Epithelial cell of proximal tubule (primary cell): Measurements from ENCODE around the gene BTNL3. TPM values are rescaled to one million over a fixed set of nuclear protein-coding genes. Genes with fewer than 3 reads are reported as not detected.

Source experiments
- DNase-seq: peaks from one replicate; pipeline ENCODE4 v3.0.0-alpha.2; 2011; ENCODE audit warnings: low read depth
- H3K4me3 ChIP-seq: 2 replicates; pipeline ENCODE4 v1.5.1; 2011; ENCODE audit warnings: low read depth, mild to moderate bottlenecking, low read length
- total RNA-seq: library from RNA; depleted of rRNA; stranded (reverse); fragments of >200 nt; gene quantifications from 2 replicates; pipeline ENCODE4 v1.2.3, GENCODE V29; 2015
- TF ChIP-seq, protein P1 (sequence below): conservative IDR thresholded peaks from 2 replicates; pipeline ENCODE4 v1.5.1; 2012; ENCODE audit warnings: low read depth, mild to moderate bottlenecking, low read length

Gene BTNL3
- total RNA-seq, 1 donor from 2014 or later: not detected

- TF ChIP-seq, protein P1, sequence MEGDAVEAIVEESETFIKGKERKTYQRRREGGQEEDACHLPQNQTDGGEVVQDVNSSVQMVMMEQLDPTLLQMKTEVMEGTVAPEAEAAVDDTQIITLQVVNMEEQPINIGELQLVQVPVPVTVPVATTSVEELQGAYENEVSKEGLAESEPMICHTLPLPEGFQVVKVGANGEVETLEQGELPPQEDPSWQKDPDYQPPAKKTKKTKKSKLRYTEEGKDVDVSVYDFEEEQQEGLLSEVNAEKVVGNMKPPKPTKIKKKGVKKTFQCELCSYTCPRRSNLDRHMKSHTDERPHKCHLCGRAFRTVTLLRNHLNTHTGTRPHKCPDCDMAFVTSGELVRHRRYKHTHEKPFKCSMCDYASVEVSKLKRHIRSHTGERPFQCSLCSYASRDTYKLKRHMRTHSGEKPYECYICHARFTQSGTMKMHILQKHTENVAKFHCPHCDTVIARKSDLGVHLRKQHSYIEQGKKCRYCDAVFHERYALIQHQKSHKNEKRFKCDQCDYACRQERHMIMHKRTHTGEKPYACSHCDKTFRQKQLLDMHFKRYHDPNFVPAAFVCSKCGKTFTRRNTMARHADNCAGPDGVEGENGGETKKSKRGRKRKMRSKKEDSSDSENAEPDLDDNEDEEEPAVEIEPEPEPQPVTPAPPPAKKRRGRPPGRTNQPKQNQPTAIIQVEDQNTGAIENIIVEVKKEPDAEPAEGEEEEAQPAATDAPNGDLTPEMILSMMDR: no peak
- no peak for DNase-seq
- H3K4me3 ChIP-seq: no peak overlapping the region
Observed at GRCh38 chr5:180974612-180975315, 13.9 kb upstream of the BTNL3 start.

- no peak overlapping the region for H3K4me3 ChIP-seq
- TF ChIP-seq, protein P1: no peak
- no peak for DNase-seq
Observed at GRCh38 chr5:180975338-180975737, 13.3 kb upstream of the BTNL3 start.

DNA sequence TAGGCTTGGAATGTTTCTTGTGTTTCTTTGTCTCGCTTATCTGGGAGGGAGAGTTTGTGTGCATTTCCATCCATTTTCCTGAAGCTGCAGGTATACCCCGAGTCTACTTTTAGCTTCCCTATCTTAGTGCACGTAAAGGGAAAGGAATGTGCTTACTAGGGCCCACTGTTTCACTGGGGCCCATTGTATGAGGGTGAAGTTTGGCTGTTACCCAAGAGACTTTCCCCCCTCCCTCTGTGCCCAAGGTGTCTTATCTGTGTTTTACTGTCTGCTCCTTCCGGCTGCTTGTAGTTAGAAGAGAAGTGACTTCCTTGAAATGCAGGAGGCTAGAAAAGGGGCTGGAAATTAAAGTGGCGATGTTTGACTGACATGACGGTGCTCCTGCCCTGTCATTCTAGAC is 12.1 kb upstream of the BTNL3 start:
- no peak for DNase-seq
- TF ChIP-seq, protein P1: no peak
- H3K4me3 ChIP-seq: no peak overlapping the region

DNA sequence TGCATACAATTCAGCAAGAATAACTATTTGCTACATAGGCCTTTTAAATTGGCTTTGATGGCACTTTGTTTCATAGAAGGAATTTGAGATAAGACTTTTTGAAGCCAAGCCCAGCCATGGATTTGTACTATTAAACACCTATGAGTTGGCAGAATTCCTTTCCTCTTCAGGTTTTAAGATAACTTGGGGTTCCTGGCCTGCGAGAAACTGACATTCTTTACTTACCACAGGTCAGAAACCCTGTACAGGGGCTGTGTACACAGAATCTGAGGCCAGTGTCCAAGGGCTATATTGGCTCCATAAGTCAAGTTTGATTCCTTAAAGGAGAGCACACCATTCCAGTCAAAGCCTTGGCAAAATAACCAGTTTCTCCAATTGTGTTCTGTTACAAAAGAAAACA is 10.8 kb upstream of the BTNL3 start:
- H3K4me3 ChIP-seq: no peak overlapping the region
- DNase-seq: no peak
- TF ChIP-seq, protein P1: no peak

- DNase-seq: no peak
- TF ChIP-seq, protein P1: no peak
- no peak overlapping the region for H3K4me3 ChIP-seq
Observed at GRCh38 chr5:180982008-180982741, 6.5 kb upstream of the BTNL3 start.

- TF ChIP-seq, protein P1: no peak
- H3K4me3 ChIP-seq: no peak overlapping the region
Observed at GRCh38 chr5:180988016-180988415, 630 bp upstream of the BTNL3 start.

More at GRCh38 chr5:180988016-180988415, 630 bp upstream of the BTNL3 start:
- no peak for DNase-seq
